Liver (tissue), 9 donors: ENCODE data around the gene MICU1. TPM values are rescaled to one million over a fixed set of nuclear protein-coding genes. Genes with fewer than 3 reads are reported as not detected.

Experiments
- DNase-seq: peaks from one replicate; pipeline ENCODE4 v3.0.0-alpha.2; 2017; ENCODE audit warnings: low spot score
- H3K27ac ChIP-seq, 2 donors: one replicate each; pipeline ENCODE4 v1.7.0; 2013; ENCODE audit warnings: inconsistent platforms in 2 of 2, low read length in 2 of 2, control low read depth in 1 of 2, low read depth in 1 of 2, mild to moderate bottlenecking in 1 of 2
- H3K27me3 ChIP-seq, 4 donors: one replicate each; pipeline versions ENCODE4 v1.6.1 to v1.7.0; 2013; ENCODE audit warnings: low read length in 3 of 4, inconsistent platforms in 1 of 4, mild to moderate bottlenecking in 1 of 4, moderate library complexity in 1 of 4; ENCODE audit not compliant: control insufficient read depth in 4 of 4, insufficient read depth in 4 of 4
- H3K36me3 ChIP-seq, 4 donors: one replicate each; pipeline versions ENCODE4 v1.6.1 to v1.7.0; 2013; ENCODE audit warnings: low read length in 3 of 4, mild to moderate bottlenecking in 3 of 4, low read depth in 1 of 4, moderate library complexity in 1 of 4; ENCODE audit not compliant: control insufficient read depth in 4 of 4, insufficient read depth in 3 of 4
- H3K4me1 ChIP-seq, 4 donors: one replicate each; pipeline versions ENCODE4 v1.6.1 to v1.7.0; 2013; ENCODE audit warnings: low read length in 3 of 4, mild to moderate bottlenecking in 3 of 4, moderate library complexity in 1 of 4; ENCODE audit not compliant: control insufficient read depth in 4 of 4, insufficient read depth in 4 of 4
- H3K4me3 ChIP-seq, 3 donors: one replicate each; pipeline versions ENCODE4 v1.6.1 to v1.7.0; 2013; ENCODE audit warnings: low read length in 3 of 3, control low read depth in 1 of 3, low read depth in 1 of 3, mild to moderate bottlenecking in 1 of 3
- H3K9ac ChIP-seq, 2 donors: one replicate each; pipeline ENCODE4 v1.7.0; 2013; ENCODE audit warnings: low read length in 2 of 2, mild to moderate bottlenecking in 2 of 2, moderate library complexity in 2 of 2, control low read depth in 1 of 2, low read depth in 1 of 2
- H3K9me3 ChIP-seq, 4 donors: one replicate each; pipeline versions ENCODE4 v1.6.1 to v1.7.0; 2013; ENCODE audit warnings: low read length in 3 of 4; ENCODE audit not compliant: control insufficient read depth in 4 of 4
- ATF3 ChIP-seq: IDR thresholded peaks from 2 replicates; pipeline ENCODE4 v1.6.1; 2016; ENCODE audit warnings: antibody characterized with exemption
- EGR1 ChIP-seq, 2 donors: IDR thresholded peaks; 2 replicates each; pipeline ENCODE4 v1.6.1; 2016 to 2018; ENCODE audit warnings: antibody characterized with exemption in 2 of 2, low read depth in 2 of 2
- FOXA1 ChIP-seq: IDR thresholded peaks from 2 replicates; pipeline ENCODE4 v1.6.1; 2016; ENCODE audit warnings: antibody characterized with exemption
- FOXA2 ChIP-seq: IDR thresholded peaks from 2 replicates; pipeline ENCODE4 v1.6.1; 2016; ENCODE audit warnings: antibody characterized with exemption
- GABPA ChIP-seq, 2 donors: IDR thresholded peaks in 1 of 2; conservative IDR thresholded peaks in 1 of 2; 2 replicates each; pipeline ENCODE4 v1.6.1; 2016; ENCODE audit warnings: antibody characterized with exemption in 2 of 2, mild to moderate bottlenecking in 1 of 2, moderate library complexity in 1 of 2
- HNF4A ChIP-seq, 2 donors: conservative IDR thresholded peaks; 2 replicates each; pipeline ENCODE4 v1.6.1; 2016; ENCODE audit warnings: antibody characterized with exemption in 2 of 2, mild to moderate bottlenecking in 2 of 2
- HNF4G ChIP-seq: IDR thresholded peaks from 2 replicates; pipeline ENCODE4 v1.6.1; 2016; ENCODE audit warnings: antibody characterized with exemption
- JUND ChIP-seq, 2 donors: IDR thresholded peaks; 2 replicates each; pipeline ENCODE4 v1.6.1; 2016; ENCODE audit warnings: antibody characterized with exemption in 2 of 2
- NR2F2 ChIP-seq: IDR thresholded peaks from 2 replicates; pipeline ENCODE4 v1.6.1; 2016; ENCODE audit warnings: antibody characterized with exemption
- RAD21 ChIP-seq, 2 donors: IDR thresholded peaks; 2 replicates each; pipeline ENCODE4 v1.6.1; 2016; ENCODE audit warnings: antibody characterized with exemption in 2 of 2, mild to moderate bottlenecking in 2 of 2
- REST ChIP-seq: IDR thresholded peaks from 2 replicates; pipeline ENCODE4 v1.6.1; 2016; ENCODE audit warnings: antibody characterized with exemption, mild to moderate bottlenecking
- RXRA ChIP-seq, 2 donors: IDR thresholded peaks; 2 replicates each; pipeline ENCODE4 v1.6.1; 2017 to 2018; ENCODE audit warnings: antibody characterized with exemption in 2 of 2, mild to moderate bottlenecking in 1 of 2
- SP1 ChIP-seq: IDR thresholded peaks from 2 replicates; pipeline ENCODE4 v1.6.1; 2018; ENCODE audit warnings: antibody characterized with exemption, mild to moderate bottlenecking
- TAF1 ChIP-seq: conservative IDR thresholded peaks from 2 replicates; pipeline ENCODE4 v1.6.1; 2016; ENCODE audit warnings: antibody characterized with exemption, mild to moderate bottlenecking
- YY1 ChIP-seq: IDR thresholded peaks from 2 replicates; pipeline ENCODE4 v1.6.1; 2016; ENCODE audit warnings: antibody characterized with exemption, mild to moderate bottlenecking
- ZBTB33 ChIP-seq: IDR thresholded peaks from 2 replicates; pipeline ENCODE4 v1.6.1; 2016; ENCODE audit warnings: antibody characterized with exemption
- WGBS: extraction: QIAGEN DNeasy Blood & Tissue Kit; methylation state at CpG from one replicate; pipeline ENCODE4 v1.1.7; 2013; 5-methylcytosine and 5-hydroxymethylcytosine counted together
- polyA plus RNA-seq, 2 donors: library from polyadenylated mRNA; stranded (reverse) in 1 of 2; unstranded in 1 of 2; fragments of 200-250 nt in 1 of 2; fragments of >200 nt in 1 of 2; fragmentation: Nextera tagmentation in 1 of 2; extraction: Ambion mirVana in 1 of 2; gene quantifications; one replicate each; pipeline versions ENCODE4 v1.2.1 to v1.2.3, GENCODE V29; 2013 to 2015
- total RNA-seq, 2 donors: library from RNA; depleted of rRNA; stranded (reverse); fragments of >200 nt; gene quantifications; one replicate each; pipeline ENCODE4 v1.2.3, GENCODE V29; 2014
- TF ChIP-seq, protein P1 (sequence below): IDR thresholded peaks from 2 replicates; pipeline ENCODE4 v1.6.1; 2016; ENCODE audit warnings: antibody characterized with exemption
- TF ChIP-seq, protein P2 (sequence below): fragments of 150-350 bp; IDR thresholded peaks from 2 replicates; pipeline ENCODE4 v1.5.1; 2017; ENCODE audit warnings: improper control_type of control experiment, low read depth, low read length; ENCODE audit not compliant: missing input control
- donor health status: healthy.
- donor health status: healthy.
- donor health status: healthy.
- donor health status: healthy.
- donor health status: healthy.

Gene MICU1
- total and polyA plus RNA-seq, 4 donors: 26.4 to 47.4 (median 32.1) TPM

DNA sequence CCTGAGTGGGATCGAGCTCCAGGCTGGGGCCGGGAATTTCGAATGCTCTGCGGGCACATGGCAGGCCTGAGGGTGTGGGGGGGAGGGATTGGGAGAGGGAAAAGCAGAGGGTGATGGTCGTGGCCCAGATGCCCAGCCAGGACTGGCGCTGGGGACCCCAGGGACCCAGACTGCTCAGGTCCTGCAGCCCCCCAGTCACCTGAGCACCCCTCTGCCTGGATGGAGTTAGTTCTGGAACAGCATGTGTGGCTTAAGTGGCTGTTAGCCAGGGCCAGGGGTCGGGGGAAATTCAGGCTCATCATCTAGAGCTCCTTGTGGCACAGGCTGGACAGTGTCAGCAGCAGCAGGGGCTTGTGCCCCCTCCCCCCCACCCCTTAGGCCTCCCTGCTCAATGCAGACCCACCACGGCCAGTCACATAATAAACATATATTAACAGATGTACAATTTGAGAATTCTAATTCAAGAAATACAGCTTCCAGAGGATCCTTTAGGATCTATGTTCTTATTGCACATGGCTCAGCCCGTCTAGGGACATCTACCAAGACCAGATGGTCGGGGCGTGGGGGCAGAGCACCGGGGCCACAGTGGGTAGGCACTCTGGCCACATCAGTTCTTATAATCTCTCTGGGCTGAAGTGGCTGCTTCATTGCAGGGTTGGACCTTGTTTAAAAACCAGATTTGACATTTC lies 293.3 kb downstream of the MICU1 start:
- H3K4me3 ChIP-seq: no peak overlapping the region
- TF ChIP-seq HNF4G (no peak), JUND (IDR thresholded peaks at IDR 0.05) (no peak), ZBTB33 (no peak), RAD21 (IDR thresholded peaks at IDR 0.05) (no peak), SP1 (no peak), ATF3 (no peak)
- TF ChIP-seq, protein P1, sequence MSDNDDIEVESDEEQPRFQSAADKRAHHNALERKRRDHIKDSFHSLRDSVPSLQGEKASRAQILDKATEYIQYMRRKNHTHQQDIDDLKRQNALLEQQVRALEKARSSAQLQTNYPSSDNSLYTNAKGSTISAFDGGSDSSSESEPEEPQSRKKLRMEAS: peak; percentile 86
- peaks cover 0 to under 1% (median under 1%) of the 10 kb centered on the region in 4 donors for H3K36me3 ChIP-seq
- no peak for DNase-seq
- H3K9ac ChIP-seq: peak overlapping the region in 1 of 2 donors; percentile 16
- WGBS: 56% methylated on average over 12 of the region's 12 CpGs
- H3K27ac ChIP-seq: peak overlapping the region; percentile 94 to 99
- no peaks in the 10 kb centered on the region for H3K9me3 ChIP-seq
- H3K27me3 ChIP-seq: no peaks in the 10 kb centered on the region
- peaks cover 36 to 88% (median 71%) of the 10 kb centered on the region in 4 donors for H3K4me1 ChIP-seq

- Histone ChIP-seq H3K9ac (peak overlapping the region in 1 of 2 donors; percentile 70), H3K4me3 (no peak overlapping the region), H3K36me3 (no peaks in the 10 kb centered on the region), H3K9me3 (no peaks in the 10 kb centered on the region), H3K27ac (peak overlapping the region; percentile 94 to 99), H3K27me3 (no peaks in the 10 kb centered on the region), H3K4me1 (peaks cover 33 to 81% (median 68%) of the 10 kb centered on the region in 4 donors)
- peak; percentile 74 for DNase-seq
- WGBS: 3% methylated on average over 27 of the region's 27 CpGs
- TF ChIP-seq, protein P1: peak; percentile 76
- TF ChIP-seq, protein P2, sequence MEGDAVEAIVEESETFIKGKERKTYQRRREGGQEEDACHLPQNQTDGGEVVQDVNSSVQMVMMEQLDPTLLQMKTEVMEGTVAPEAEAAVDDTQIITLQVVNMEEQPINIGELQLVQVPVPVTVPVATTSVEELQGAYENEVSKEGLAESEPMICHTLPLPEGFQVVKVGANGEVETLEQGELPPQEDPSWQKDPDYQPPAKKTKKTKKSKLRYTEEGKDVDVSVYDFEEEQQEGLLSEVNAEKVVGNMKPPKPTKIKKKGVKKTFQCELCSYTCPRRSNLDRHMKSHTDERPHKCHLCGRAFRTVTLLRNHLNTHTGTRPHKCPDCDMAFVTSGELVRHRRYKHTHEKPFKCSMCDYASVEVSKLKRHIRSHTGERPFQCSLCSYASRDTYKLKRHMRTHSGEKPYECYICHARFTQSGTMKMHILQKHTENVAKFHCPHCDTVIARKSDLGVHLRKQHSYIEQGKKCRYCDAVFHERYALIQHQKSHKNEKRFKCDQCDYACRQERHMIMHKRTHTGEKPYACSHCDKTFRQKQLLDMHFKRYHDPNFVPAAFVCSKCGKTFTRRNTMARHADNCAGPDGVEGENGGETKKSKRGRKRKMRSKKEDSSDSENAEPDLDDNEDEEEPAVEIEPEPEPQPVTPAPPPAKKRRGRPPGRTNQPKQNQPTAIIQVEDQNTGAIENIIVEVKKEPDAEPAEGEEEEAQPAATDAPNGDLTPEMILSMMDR: peak; percentile 57
- TF ChIP-seq RAD21 (IDR thresholded peaks at IDR 0.05) (peak; percentile 47 to 56), REST (peak; percentile 37), RXRA (IDR thresholded peaks at IDR 0.05) (peak; percentile 87 to 96), JUND (IDR thresholded peaks at IDR 0.05) (peak; percentile 46 to 77), HNF4A (conservative IDR thresholded peaks at IDR 0.05) (peak; percentile 63 to 78), FOXA1 (peak; percentile 58), YY1 (peak; percentile 65), HNF4G (no peak), FOXA2 (peak; percentile 84), ATF3 (no peak), GABPA (IDR thresholded peaks at IDR 0.05 in 1 of 2, conservative IDR thresholded peaks at IDR 0.05 in 1 of 2) (peak in 1 of 2 donors; percentile 24), EGR1 (IDR thresholded peaks at IDR 0.05; ENCODE audit: low read depth in 2 of 2) (peak; percentile 88 to 95), SP1 (peak; percentile 77), TAF1 (no peak), ZBTB33 (peak; percentile 41), NR2F2 (no peak)
Observed at GRCh38 chr10:72331575-72332422, 294.1 kb downstream of the MICU1 start.
